ENCODE results near the gene ANKLE2.
A peak's percentile ranks its signal among the peaks of the same experiment; 100 is the strongest.

ANKLE2 gene

DNA sequence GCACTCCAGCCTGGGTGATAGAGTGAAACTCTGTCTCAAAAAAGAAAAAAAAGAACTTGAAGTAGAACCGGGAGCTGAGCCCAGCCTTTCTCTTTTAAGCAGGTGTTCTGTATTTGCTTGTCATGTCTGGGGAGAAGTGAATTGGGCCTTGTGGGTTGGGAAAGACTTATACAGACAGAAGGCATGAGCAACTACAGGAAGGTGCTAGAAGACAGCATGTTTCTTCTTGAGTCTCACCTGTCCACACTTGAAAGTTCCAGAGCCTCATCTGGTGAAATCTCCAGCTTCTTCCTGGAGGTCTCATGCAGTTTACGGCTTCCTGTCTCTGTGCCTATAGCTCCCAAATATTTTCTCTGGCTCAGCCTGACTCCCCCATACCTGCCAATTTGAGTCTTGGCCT, 48.5 kb downstream of the ANKLE2 start:
- no peak for DNase-seq (ENCODE audit: low read depth in 1 of 2, low spot score in 1 of 2)
- Histone ChIP-seq H3K27me3 (ENCODE audit: insufficient read depth, poor library complexity, severe bottlenecking) (no peaks in the 10 kb centered on the region), H3K27ac (replicated peaks) (no peak overlapping the region), H3K4me3 (replicated peaks; ENCODE audit: insufficient read depth, low read length) (no peak overlapping the region)
- no peak for TF ChIP-seq SPI1 (IDR thresholded peaks at IDR 0.05; ENCODE audit: borderline replicate concordance, low read depth)
- no peak for TF ChIP-seq POLR2AphosphoS5 (IDR thresholded peaks at IDR 0.05; ENCODE audit: low read depth)
- TF ChIP-seq GABPA (IDR thresholded peaks at IDR 0.05; ENCODE audit: low read depth): no peak
- TF ChIP-seq, protein P1, sequence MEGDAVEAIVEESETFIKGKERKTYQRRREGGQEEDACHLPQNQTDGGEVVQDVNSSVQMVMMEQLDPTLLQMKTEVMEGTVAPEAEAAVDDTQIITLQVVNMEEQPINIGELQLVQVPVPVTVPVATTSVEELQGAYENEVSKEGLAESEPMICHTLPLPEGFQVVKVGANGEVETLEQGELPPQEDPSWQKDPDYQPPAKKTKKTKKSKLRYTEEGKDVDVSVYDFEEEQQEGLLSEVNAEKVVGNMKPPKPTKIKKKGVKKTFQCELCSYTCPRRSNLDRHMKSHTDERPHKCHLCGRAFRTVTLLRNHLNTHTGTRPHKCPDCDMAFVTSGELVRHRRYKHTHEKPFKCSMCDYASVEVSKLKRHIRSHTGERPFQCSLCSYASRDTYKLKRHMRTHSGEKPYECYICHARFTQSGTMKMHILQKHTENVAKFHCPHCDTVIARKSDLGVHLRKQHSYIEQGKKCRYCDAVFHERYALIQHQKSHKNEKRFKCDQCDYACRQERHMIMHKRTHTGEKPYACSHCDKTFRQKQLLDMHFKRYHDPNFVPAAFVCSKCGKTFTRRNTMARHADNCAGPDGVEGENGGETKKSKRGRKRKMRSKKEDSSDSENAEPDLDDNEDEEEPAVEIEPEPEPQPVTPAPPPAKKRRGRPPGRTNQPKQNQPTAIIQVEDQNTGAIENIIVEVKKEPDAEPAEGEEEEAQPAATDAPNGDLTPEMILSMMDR (IDR thresholded peaks at IDR 0.05; ENCODE audit: insufficient read depth, low read length): no peak

DNA sequence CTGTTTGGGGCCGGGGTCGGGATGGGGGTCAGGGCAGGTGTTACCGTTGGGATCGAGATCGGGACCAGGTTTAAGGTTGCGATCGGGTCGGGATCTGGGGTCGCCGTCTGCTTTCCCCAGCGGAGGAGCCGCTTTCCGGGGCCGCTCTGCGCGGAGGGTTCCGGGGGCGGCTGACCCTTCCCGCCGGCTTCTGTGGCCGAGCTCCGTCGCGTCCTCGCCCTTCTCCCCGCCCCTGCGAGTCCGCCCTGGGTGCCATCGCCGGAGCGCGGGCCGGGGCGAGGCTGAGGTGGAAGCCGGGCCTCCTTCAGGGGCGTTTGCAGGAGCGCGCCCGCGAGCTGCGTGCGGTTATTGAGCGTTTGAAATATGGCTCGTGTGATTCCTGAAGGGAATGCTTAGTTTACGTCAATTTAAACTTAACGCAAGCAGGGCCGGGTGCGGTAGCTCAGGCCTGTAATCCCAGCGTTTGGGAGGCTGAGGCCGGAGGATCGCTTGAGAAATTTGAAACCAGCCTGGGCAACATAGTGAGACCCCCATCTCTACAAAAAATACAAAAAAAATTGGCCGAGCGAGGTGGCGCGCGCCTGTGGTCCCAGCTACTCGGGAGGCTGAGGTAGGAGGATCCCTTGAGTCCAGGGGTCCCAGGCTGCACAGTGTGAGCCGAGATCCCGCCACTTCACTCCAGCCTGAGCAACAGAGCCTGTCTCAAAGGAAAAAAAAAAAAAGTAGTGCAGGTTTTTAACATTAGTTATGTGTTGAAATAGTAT, 50.4 kb downstream of the ANKLE2 start:
- H3K4me3 ChIP-seq (replicated peaks; ENCODE audit: insufficient read depth, low read length): peak overlapping the region; percentile 91
- no peaks in the 10 kb centered on the region for H3K27me3 ChIP-seq (ENCODE audit: insufficient read depth, poor library complexity, severe bottlenecking)
- TF ChIP-seq SPI1 (IDR thresholded peaks at IDR 0.05; ENCODE audit: borderline replicate concordance, low read depth) (no peak), GABPA (IDR thresholded peaks at IDR 0.05; ENCODE audit: low read depth) (no peak), POLR2AphosphoS5 (IDR thresholded peaks at IDR 0.05; ENCODE audit: low read depth) (no peak; the same call in 1 of the 2 replicates)
- TF ChIP-seq, protein P1 (IDR thresholded peaks at IDR 0.05; ENCODE audit: insufficient read depth, low read length): no peak
- TF ChIP-seq, protein P2, sequence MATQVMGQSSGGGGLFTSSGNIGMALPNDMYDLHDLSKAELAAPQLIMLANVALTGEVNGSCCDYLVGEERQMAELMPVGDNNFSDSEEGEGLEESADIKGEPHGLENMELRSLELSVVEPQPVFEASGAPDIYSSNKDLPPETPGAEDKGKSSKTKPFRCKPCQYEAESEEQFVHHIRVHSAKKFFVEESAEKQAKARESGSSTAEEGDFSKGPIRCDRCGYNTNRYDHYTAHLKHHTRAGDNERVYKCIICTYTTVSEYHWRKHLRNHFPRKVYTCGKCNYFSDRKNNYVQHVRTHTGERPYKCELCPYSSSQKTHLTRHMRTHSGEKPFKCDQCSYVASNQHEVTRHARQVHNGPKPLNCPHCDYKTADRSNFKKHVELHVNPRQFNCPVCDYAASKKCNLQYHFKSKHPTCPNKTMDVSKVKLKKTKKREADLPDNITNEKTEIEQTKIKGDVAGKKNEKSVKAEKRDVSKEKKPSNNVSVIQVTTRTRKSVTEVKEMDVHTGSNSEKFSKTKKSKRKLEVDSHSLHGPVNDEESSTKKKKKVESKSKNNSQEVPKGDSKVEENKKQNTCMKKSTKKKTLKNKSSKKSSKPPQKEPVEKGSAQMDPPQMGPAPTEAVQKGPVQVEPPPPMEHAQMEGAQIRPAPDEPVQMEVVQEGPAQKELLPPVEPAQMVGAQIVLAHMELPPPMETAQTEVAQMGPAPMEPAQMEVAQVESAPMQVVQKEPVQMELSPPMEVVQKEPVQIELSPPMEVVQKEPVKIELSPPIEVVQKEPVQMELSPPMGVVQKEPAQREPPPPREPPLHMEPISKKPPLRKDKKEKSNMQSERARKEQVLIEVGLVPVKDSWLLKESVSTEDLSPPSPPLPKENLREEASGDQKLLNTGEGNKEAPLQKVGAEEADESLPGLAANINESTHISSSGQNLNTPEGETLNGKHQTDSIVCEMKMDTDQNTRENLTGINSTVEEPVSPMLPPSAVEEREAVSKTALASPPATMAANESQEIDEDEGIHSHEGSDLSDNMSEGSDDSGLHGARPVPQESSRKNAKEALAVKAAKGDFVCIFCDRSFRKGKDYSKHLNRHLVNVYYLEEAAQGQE (IDR thresholded peaks at IDR 0.05; ENCODE audit: insufficient replicate concordance, low read depth): no peak
- H3K27ac ChIP-seq (replicated peaks): peak overlapping the region; percentile 83
- peak in 1 of 2 experiments; percentile 25 for DNase-seq (ENCODE audit: low read depth in 1 of 2, low spot score in 1 of 2)

DNA sequence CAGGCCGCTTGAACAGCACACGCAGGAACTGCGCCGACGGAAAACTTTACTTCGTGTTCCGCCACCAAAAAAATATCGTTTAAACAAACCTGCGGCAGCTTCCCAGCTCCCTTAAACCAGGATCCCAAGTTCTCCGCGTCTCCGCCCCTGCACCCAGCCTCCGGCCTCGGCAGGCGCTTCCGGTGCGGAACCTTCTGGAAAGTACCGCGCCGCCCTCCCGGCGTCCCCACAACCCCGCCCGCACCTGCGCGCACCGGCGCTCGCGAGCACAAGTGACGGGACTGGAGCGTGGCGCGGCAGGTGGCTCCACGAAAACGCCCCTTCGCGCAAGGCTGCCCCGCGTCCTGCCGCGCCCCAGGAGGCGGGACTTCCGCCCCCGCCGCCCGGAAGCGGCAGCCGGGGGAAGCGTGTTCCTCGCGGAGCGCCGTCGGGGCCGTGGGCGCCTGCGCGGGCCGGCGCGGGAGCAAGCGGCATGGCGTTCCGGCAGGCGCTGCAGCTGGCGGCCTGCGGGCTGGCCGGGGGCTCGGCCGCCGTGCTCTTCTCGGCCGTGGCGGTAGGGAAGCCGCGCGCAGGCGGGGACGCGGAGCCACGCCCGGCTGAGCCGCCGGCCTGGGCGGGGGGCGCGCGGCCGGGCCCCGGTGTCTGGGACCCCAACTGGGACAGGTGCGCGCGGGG, 51.1 kb downstream of the ANKLE2 start, which contains the start of gene PGAM5:
Gene PGAM5 (plus strand): TSS at position 438 of the 675 bp plus-strand sequence. CDS start 35 bp downstream, at position 473.
- peak; percentile 77 to 94 for DNase-seq (ENCODE audit: low read depth in 1 of 2, low spot score in 1 of 2)
- peak within 1 kb of the TSS; percentile 83 for H3K27ac ChIP-seq (replicated peaks)
- TF ChIP-seq, protein P1 (IDR thresholded peaks at IDR 0.05; ENCODE audit: insufficient read depth, low read length): no peak
- TF ChIP-seq SPI1 (IDR thresholded peaks at IDR 0.05; ENCODE audit: borderline replicate concordance, low read depth) (peak; percentile 67; the same call in 1 of the 2 replicates), POLR2AphosphoS5 (IDR thresholded peaks at IDR 0.05; ENCODE audit: low read depth) (peak; percentile 51), GABPA (IDR thresholded peaks at IDR 0.05; ENCODE audit: low read depth) (peak; percentile 89)
- TF ChIP-seq, protein P2 (IDR thresholded peaks at IDR 0.05; ENCODE audit: insufficient replicate concordance, low read depth): no peak
- peak within 1 kb of the TSS; percentile 91 for H3K4me3 ChIP-seq (replicated peaks; ENCODE audit: insufficient read depth, low read length)
- no peaks in the 10 kb centered on the region for H3K27me3 ChIP-seq (ENCODE audit: insufficient read depth, poor library complexity, severe bottlenecking)
